IMR-90 (cell line): Measurements from ENCODE around the gene BTNL8. TPM values are rescaled to one million over a fixed set of nuclear protein-coding genes. Genes with fewer than 3 reads are reported as not detected.

Source experiments
- ATAC-seq: fragments of 200-7000 bp; cut with Tn5 transposase; 2 replicates; pipeline ENCODE4 v1.9.1; 2020; ENCODE audit warnings: low read depth, mild to moderate bottlenecking, moderate library complexity
- BruUV-seq: library from RNA; stranded (reverse); fragments of 400-500 nt; replicated peaks from 2 replicates; lab custom pipeline; 2021; lab: Mats Ljungman, UMichigan
- CTCF ChIA-PET: fragments of 300-600 bp; formaldehyde crosslinking; extraction: SDS; loops from one replicate; lab custom pipeline; 2021; ENCODE audit warnings: antibody characterized with exemption; lab: Yijun Ruan, JAX
- POLR2A ChIA-PET: fragments of 300-600 bp; sonication (Branson Sonifier 250); formaldehyde crosslinking; loops from one replicate; lab custom pipeline; 2022; ENCODE audit warnings: antibody characterized with exemption; ENCODE audit not compliant: unreplicated experiment; lab: Charles Lee
- DNase-seq: peaks from one replicate; pipeline ENCODE4 v3.0.0; 2013
- H2AFZ ChIP-seq: replicated peaks from 2 replicates; pipeline ENCODE3; 2013; ENCODE audit warnings: low read length, mild to moderate bottlenecking; ENCODE audit not compliant: poor library complexity
- H2AK5ac ChIP-seq: 2 replicates; pipeline ENCODE4 v1.6.1; 2013; ENCODE audit warnings: low read depth, low read length, inconsistent platforms
- H2AK9ac ChIP-seq: replicated peaks from 2 replicates; pipeline ENCODE3; 2013; ENCODE audit warnings: mild to moderate bottlenecking, low read depth, low read length, moderate library complexity; ENCODE audit not compliant: poor library complexity
- H2BK120ac ChIP-seq: 2 replicates; pipeline ENCODE4 v1.6.1; 2013; ENCODE audit warnings: low read depth, low read length, inconsistent platforms
- H2BK15ac ChIP-seq: 3 replicates; pipeline ENCODE4 v1.6.1; 2013; ENCODE audit warnings: low read depth, low read length, inconsistent platforms
- H2BK20ac ChIP-seq: 2 replicates; pipeline ENCODE4 v1.6.1; 2013; ENCODE audit warnings: low read depth, mild to moderate bottlenecking, inconsistent platforms, low read length, moderate library complexity
- H2BK5ac ChIP-seq: 2 replicates; pipeline ENCODE4 v1.6.1; 2013; ENCODE audit warnings: mild to moderate bottlenecking, low read depth, low read length, inconsistent platforms; ENCODE audit not compliant: poor library complexity, severe bottlenecking
- H3K14ac ChIP-seq: replicated peaks from 2 replicates; pipeline ENCODE4 v1.6.1; 2013; ENCODE audit warnings: low read depth, low read length, inconsistent platforms
- H3K18ac ChIP-seq: 2 replicates; pipeline ENCODE4 v1.6.1; 2013; ENCODE audit warnings: low read depth, low read length, control low read depth
- H3K23ac ChIP-seq: 2 replicates; pipeline ENCODE4 v1.6.1; 2013; ENCODE audit warnings: low read depth, low read length, inconsistent platforms
- H3K27ac ChIP-seq: 2 replicates; pipeline ENCODE4 v1.5.1; 2013; ENCODE audit warnings: mild to moderate bottlenecking, control low read depth, low read length; ENCODE audit not compliant: insufficient read depth
- H3K27me3 ChIP-seq: 2 replicates; pipeline ENCODE4 v1.6.1; 2013; ENCODE audit warnings: low read length; ENCODE audit not compliant: control insufficient read depth, insufficient read depth
- H3K36me3 ChIP-seq: 2 replicates; pipeline ENCODE4 v1.6.1; 2013; ENCODE audit warnings: low read length, mixed read lengths; ENCODE audit not compliant: control insufficient read depth, insufficient read depth
- H3K4ac ChIP-seq: 2 replicates; pipeline ENCODE4 v1.6.1; 2013; ENCODE audit warnings: low read depth, low read length, inconsistent platforms
- H3K4me1 ChIP-seq: 2 replicates; pipeline ENCODE4 v1.6.1; 2013; ENCODE audit warnings: low read length, mixed read lengths; ENCODE audit not compliant: control insufficient read depth, insufficient read depth
- H3K4me2 ChIP-seq: 2 replicates; pipeline ENCODE4 v1.6.1; 2013; ENCODE audit warnings: low read depth, mild to moderate bottlenecking, control low read depth, low read length, moderate library complexity
- H3K4me3 ChIP-seq: 2 replicates; pipeline ENCODE4 v1.5.1; 2013; ENCODE audit warnings: low read depth, mild to moderate bottlenecking, control low read depth, low read length, moderate library complexity; ENCODE audit not compliant: insufficient read depth
- H3K56ac ChIP-seq: 2 replicates; pipeline ENCODE4 v1.6.1; 2013; ENCODE audit warnings: low read length, inconsistent platforms; ENCODE audit not compliant: insufficient read depth; ENCODE audit errors: extremely low read depth
- H3K79me1 ChIP-seq, 2 experiments: 2 replicates each; pipeline ENCODE4 v1.6.1; 2013; ENCODE audit warnings: low read length in 2 of 2, inconsistent platforms in 1 of 2, low read depth in 1 of 2
- H3K9ac ChIP-seq: 2 replicates; pipeline ENCODE4 v1.6.1; 2013; ENCODE audit warnings: low read depth, low read length, control low read depth
- H3K9me1 ChIP-seq: 2 replicates; pipeline ENCODE4 v1.6.1; 2013; ENCODE audit warnings: low read length, inconsistent platforms; ENCODE audit not compliant: insufficient read depth
- H3K9me3 ChIP-seq: 2 replicates; pipeline ENCODE4 v1.6.1; 2013; ENCODE audit warnings: low read length; ENCODE audit not compliant: control insufficient read depth, insufficient read depth
- H4K20me1 ChIP-seq: 2 replicates; pipeline ENCODE4 v1.6.1; 2013; ENCODE audit warnings: low read length, inconsistent platforms; ENCODE audit not compliant: insufficient read depth
- H4K5ac ChIP-seq: 2 replicates; pipeline ENCODE4 v1.6.1; 2013; ENCODE audit warnings: mild to moderate bottlenecking, low read depth, low read length, control low read depth
- H4K8ac ChIP-seq, 2 experiments: 2 replicates each; pipeline ENCODE4 v1.6.1; 2013; ENCODE audit warnings: low read depth in 2 of 2, low read length in 2 of 2, control low read depth in 1 of 2, inconsistent platforms in 1 of 2
- H4K91ac ChIP-seq: 2 replicates; pipeline ENCODE4 v1.6.1; 2013; ENCODE audit warnings: low read depth, low read length, inconsistent platforms; ENCODE audit not compliant: insufficient read depth
- BHLHE40 ChIP-seq: fragments of 150-350 bp; IDR thresholded peaks from 2 replicates; pipeline ENCODE4 v1.6.1; 2016; ENCODE audit warnings: mild to moderate bottlenecking, low read depth, low read length
- CEBPB ChIP-seq: IDR thresholded peaks from 2 replicates; pipeline ENCODE4 v1.6.1; 2012; ENCODE audit warnings: low read depth, low read length, improper control_type of control experiment
- CHD1 ChIP-seq: IDR thresholded peaks from 2 replicates; pipeline ENCODE4 v1.6.1; 2012; ENCODE audit warnings: low read depth, low read length, improper control_type of control experiment
- CTCF ChIP-seq: conservative IDR thresholded peaks from 2 replicates; pipeline ENCODE4 v1.5.1; 2012; ENCODE audit warnings: mild to moderate bottlenecking, low read depth, low read length, improper control_type of control experiment
- ELK1 ChIP-seq: fragments of 150-350 bp; IDR thresholded peaks from 2 replicates; pipeline ENCODE4 v1.6.1; 2016; ENCODE audit warnings: low read depth, mild to moderate bottlenecking, low read length, moderate library complexity, borderline replicate concordance
- FOS ChIP-seq: fragments of 150-350 bp; IDR thresholded peaks from 2 replicates; pipeline ENCODE4 v1.6.1; 2016; ENCODE audit warnings: low read depth, low read length
- MAFK ChIP-seq: IDR thresholded peaks from 2 replicates; pipeline ENCODE4 v1.6.1; 2012; ENCODE audit warnings: low read depth, low read length, improper control_type of control experiment
- MAZ ChIP-seq: IDR thresholded peaks from 2 replicates; pipeline ENCODE4 v1.6.1; 2012; ENCODE audit warnings: low read depth, mild to moderate bottlenecking, low read length, improper control_type of control experiment, moderate library complexity, borderline replicate concordance
- MXI1 ChIP-seq: IDR thresholded peaks from 2 replicates; pipeline ENCODE4 v1.6.1; 2012; ENCODE audit warnings: low read depth, mild to moderate bottlenecking, low read length, moderate library complexity, borderline replicate concordance
- NFE2L2 ChIP-seq: fragments of 150-350 bp; IDR thresholded peaks from 2 replicates; pipeline ENCODE4 v1.6.1; 2016; ENCODE audit warnings: low read depth, mild to moderate bottlenecking, low read length
- POLR2A ChIP-seq: IDR thresholded peaks from 2 replicates; pipeline ENCODE4 v1.6.1; 2012; ENCODE audit warnings: mild to moderate bottlenecking, low read depth, low read length
- RAD21 ChIP-seq: IDR thresholded peaks from 2 replicates; pipeline ENCODE4 v1.6.1; 2012; ENCODE audit warnings: low read length, improper control_type of control experiment
- RCOR1 ChIP-seq: IDR thresholded peaks from 2 replicates; pipeline ENCODE4 v1.6.1; 2012; ENCODE audit warnings: mild to moderate bottlenecking, low read length, improper control_type of control experiment; ENCODE audit not compliant: insufficient replicate concordance
- RFX5 ChIP-seq: IDR thresholded peaks from 2 replicates; pipeline ENCODE4 v1.8.0; 2012; ENCODE audit warnings: low read depth, mild to moderate bottlenecking, low read length, moderate library complexity
- SMC3 ChIP-seq: fragments of 150-350 bp; IDR thresholded peaks from 2 replicates; pipeline ENCODE4 v1.6.1; 2016; ENCODE audit warnings: low read depth, mild to moderate bottlenecking, antibody characterized with exemption, low read length, moderate library complexity
- USF2 ChIP-seq: fragments of 150-350 bp; IDR thresholded peaks from 2 replicates; pipeline ENCODE4 v1.6.1; 2017; ENCODE audit warnings: mild to moderate bottlenecking, antibody characterized with exemption, low read length, low read depth
- WGBS, 2 experiments: methylation state at CpG; one replicate each; pipeline versions ENCODE4 v1.1.5 to v1.1.7; 2013; ENCODE audit warnings: missing lambda C conversion rate in 2 of 2; ENCODE audit not compliant: insufficient read length in 1 of 2; ENCODE audit errors: extremely low coverage in 2 of 2; 5-methylcytosine and 5-hydroxymethylcytosine counted together
- dilution Hi-C: fragments of 300-500 bp; cut with HindIII; formaldehyde crosslinking; loops from one replicate; pipeline ENCODE4 v1.14.3; 2018; ENCODE audit warnings: low sequenced_read_pairs; ENCODE audit not compliant: unreplicated experiment
- in situ Hi-C: fragments of 300-500 bp; cut with MboI; formaldehyde crosslinking; loops from 3 replicates; pipeline ENCODE4 v1.14.3; 2019; ENCODE audit warnings: low sequenced_read_pairs, inconsistent platforms, mixed read lengths
- intact Hi-C: fragments of 100-400 bp; cut with micrococcal nuclease; formaldehyde crosslinking; loops from 2 replicates; pipeline ENCODE4 v1.10.0; 2022
- polyA plus RNA-seq, 3 experiments: library from polyadenylated mRNA; depleted of rRNA; stranded (reverse); fragments of >200 nt; gene quantifications; 2 replicates each; pipeline ENCODE4 v1.2.3, GENCODE V29; 2012; ENCODE audit warnings: low replicate concordance in 1 of 3
- total RNA-seq: library from RNA; depleted of rRNA; stranded (reverse); fragments of >200 nt; gene quantifications from 2 replicates; pipeline ENCODE4 v1.2.3, GENCODE V29; 2012

The BTNL8 gene
- total and polyA plus RNA-seq, 2 of the 4 experiments (the other 2 are of a cell fraction) = not detected

GRCh38 chr5:180982008-180982741 lies 83.2 kb downstream of the BTNL8 start:
- no peak overlapping the region for H3K4me2 ChIP-seq
- H3K27me3 ChIP-seq = no peaks in the 10 kb centered on the region
- dilution Hi-C loops = no loop called here
- 69% methylated on average over 5 of the region's 23 CpGs; no CpG with 5 or more reads in 1 of the 2 experiments for WGBS, 2 experiments
- H2BK20ac ChIP-seq = no peak overlapping the region
- H3K4me1 ChIP-seq = no peaks in the 10 kb centered on the region
- intact Hi-C loops = no loop called here
- H3K4me3 ChIP-seq = no peak overlapping the region
- H2BK15ac ChIP-seq = no peak overlapping the region
- no peak overlapping the region for H4K8ac ChIP-seq
- H3K4ac ChIP-seq = no peak overlapping the region
- no peak overlapping the region for H2AK9ac ChIP-seq
- no peak overlapping the region for H2BK120ac ChIP-seq
- H2BK5ac ChIP-seq = no peak overlapping the region
- no TSS peak for BruUV-seq
- H3K14ac ChIP-seq = no peak overlapping the region
- no peak overlapping the region for H3K56ac ChIP-seq
- no peak for DNase-seq
- H3K9ac ChIP-seq = no peak overlapping the region
- H2AK5ac ChIP-seq = no peak overlapping the region
- H2AFZ ChIP-seq = no peak overlapping the region
- H4K91ac ChIP-seq = no peak overlapping the region
- no peak overlapping the region for H4K5ac ChIP-seq
- ATAC-seq = no peak
- no peak for TF ChIP-seq RCOR1
- TF ChIP-seq POLR2A = no peak
- TF ChIP-seq CEBPB = no peak
- TF ChIP-seq BHLHE40 = no peak
- no peak for TF ChIP-seq CHD1
- no peak for TF ChIP-seq RAD21
- TF ChIP-seq RFX5 = no peak
- no peak for TF ChIP-seq ELK1
- no peak for TF ChIP-seq SMC3
- no peak for TF ChIP-seq NFE2L2
- TF ChIP-seq MAZ = no peak
- no peak for TF ChIP-seq USF2
- no peak for TF ChIP-seq MXI1
- no peak for TF ChIP-seq MAFK
- no peak for TF ChIP-seq CTCF
- TF ChIP-seq FOS = no peak
- no peak overlapping the region for H3K27ac ChIP-seq
- ChIA-PET CTCF (no interaction called here), POLR2A (no interaction called here)
- no peaks in the 10 kb centered on the region for H3K36me3 ChIP-seq
- H3K9me3 ChIP-seq = no peaks in the 10 kb centered on the region
- H4K20me1 ChIP-seq = no peaks in the 10 kb centered on the region
- H3K9me1 ChIP-seq = no peaks in the 10 kb centered on the region
- H3K18ac ChIP-seq = no peak overlapping the region
- H3K79me1 ChIP-seq = no peaks in the 10 kb centered on the region
- in situ Hi-C loops = no loop called here
- no peak overlapping the region for H3K23ac ChIP-seq
